ENCODE measurements around the gene RABGGTA.

RABGGTA gene

GRCh38 chr14:24310646-24311604 lies 39.5 kb upstream of the RABGGTA start, which contains the start of gene LTB4R:
TSS of gene LTB4R (plus strand) at chr14:24311502. CDS start at chr14:24315652, 4,150 bp downstream.
- peak within 1 kb of the TSS; percentile 47 for H3K4me3 ChIP-seq (replicated peaks; ENCODE audit: insufficient read depth, low read length)
- peak within 1 kb of the TSS; percentile 93 for H3K27ac ChIP-seq (replicated peaks)
- no peaks in the 10 kb centered on the region for H3K27me3 ChIP-seq (ENCODE audit: insufficient read depth, poor library complexity, severe bottlenecking)
- TF ChIP-seq, protein P1, sequence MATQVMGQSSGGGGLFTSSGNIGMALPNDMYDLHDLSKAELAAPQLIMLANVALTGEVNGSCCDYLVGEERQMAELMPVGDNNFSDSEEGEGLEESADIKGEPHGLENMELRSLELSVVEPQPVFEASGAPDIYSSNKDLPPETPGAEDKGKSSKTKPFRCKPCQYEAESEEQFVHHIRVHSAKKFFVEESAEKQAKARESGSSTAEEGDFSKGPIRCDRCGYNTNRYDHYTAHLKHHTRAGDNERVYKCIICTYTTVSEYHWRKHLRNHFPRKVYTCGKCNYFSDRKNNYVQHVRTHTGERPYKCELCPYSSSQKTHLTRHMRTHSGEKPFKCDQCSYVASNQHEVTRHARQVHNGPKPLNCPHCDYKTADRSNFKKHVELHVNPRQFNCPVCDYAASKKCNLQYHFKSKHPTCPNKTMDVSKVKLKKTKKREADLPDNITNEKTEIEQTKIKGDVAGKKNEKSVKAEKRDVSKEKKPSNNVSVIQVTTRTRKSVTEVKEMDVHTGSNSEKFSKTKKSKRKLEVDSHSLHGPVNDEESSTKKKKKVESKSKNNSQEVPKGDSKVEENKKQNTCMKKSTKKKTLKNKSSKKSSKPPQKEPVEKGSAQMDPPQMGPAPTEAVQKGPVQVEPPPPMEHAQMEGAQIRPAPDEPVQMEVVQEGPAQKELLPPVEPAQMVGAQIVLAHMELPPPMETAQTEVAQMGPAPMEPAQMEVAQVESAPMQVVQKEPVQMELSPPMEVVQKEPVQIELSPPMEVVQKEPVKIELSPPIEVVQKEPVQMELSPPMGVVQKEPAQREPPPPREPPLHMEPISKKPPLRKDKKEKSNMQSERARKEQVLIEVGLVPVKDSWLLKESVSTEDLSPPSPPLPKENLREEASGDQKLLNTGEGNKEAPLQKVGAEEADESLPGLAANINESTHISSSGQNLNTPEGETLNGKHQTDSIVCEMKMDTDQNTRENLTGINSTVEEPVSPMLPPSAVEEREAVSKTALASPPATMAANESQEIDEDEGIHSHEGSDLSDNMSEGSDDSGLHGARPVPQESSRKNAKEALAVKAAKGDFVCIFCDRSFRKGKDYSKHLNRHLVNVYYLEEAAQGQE (IDR thresholded peaks at IDR 0.05; ENCODE audit: insufficient replicate concordance, low read depth): no peak
- TF ChIP-seq CTCF (IDR thresholded peaks at IDR 0.05; ENCODE audit: insufficient read depth, low read length) (no peak), GABPA (IDR thresholded peaks at IDR 0.05; ENCODE audit: low read depth) (no peak), SPI1 (IDR thresholded peaks at IDR 0.05; ENCODE audit: borderline replicate concordance, low read depth) (no peak), POLR2AphosphoS5 (IDR thresholded peaks at IDR 0.05; ENCODE audit: low read depth) (no peak; the same call in 1 of the 2 replicates)
- DNase-seq (ENCODE audit: low read depth in 1 of 2, low spot score in 1 of 2): peak; percentile 60 to 61

GRCh38 chr14:24310265-24310645 lies 38.9 kb upstream of the RABGGTA start:
- H3K4me3 ChIP-seq (replicated peaks; ENCODE audit: insufficient read depth, low read length): peak overlapping the region; percentile 47
- no peak for DNase-seq (ENCODE audit: low read depth in 1 of 2, low spot score in 1 of 2)
- peak overlapping the region; percentile 93 for H3K27ac ChIP-seq (replicated peaks)
- TF ChIP-seq CTCF (IDR thresholded peaks at IDR 0.05; ENCODE audit: insufficient read depth, low read length) (no peak), SPI1 (IDR thresholded peaks at IDR 0.05; ENCODE audit: borderline replicate concordance, low read depth) (no peak), GABPA (IDR thresholded peaks at IDR 0.05; ENCODE audit: low read depth) (no peak), POLR2AphosphoS5 (IDR thresholded peaks at IDR 0.05; ENCODE audit: low read depth) (no peak)
- TF ChIP-seq, protein P1 (IDR thresholded peaks at IDR 0.05; ENCODE audit: insufficient replicate concordance, low read depth): no peak
- no peaks in the 10 kb centered on the region for H3K27me3 ChIP-seq (ENCODE audit: insufficient read depth, poor library complexity, severe bottlenecking)

DNA sequence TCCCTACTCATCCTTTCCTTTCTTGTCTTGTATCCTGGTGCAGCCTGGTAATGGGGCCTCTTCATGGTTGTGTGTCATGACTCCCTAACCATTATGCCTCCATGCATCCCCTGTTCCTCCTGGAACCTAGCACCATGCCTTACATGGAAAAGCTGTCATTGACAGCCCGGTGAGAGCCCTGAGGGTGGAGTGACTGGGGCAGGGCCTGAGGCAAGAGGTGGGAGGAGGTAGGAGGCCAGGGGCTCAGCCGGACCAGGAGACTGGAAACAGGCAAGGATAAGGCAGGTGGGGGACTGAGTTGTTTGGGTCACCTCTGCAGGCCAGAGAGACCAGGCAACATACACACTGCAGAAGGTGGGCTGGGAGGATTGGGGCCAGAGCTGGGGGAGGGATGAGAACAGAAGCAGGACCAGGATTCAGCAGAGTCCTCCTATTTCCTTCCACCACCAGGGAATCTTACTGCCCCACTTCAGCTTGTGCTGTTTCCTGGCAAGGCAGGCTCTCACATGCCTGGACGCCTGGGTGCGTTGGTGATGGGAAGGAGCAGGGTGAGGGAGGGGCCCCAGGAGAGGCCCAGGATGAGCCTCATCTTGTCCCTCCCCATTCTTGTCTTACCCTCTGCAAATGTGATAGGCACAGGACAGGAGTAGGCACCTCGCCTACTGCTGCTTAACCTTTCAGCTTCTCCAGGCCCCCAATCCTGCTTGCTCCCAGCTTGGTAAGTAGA lies 38.3 kb upstream of the RABGGTA start, which contains the start of gene LTB4R2:
TSS of gene LTB4R2 (plus strand) at position 603 of the 727 bp plus-strand sequence. CDS start 525 bp downstream, outside the sequence.
- H3K27me3 ChIP-seq (ENCODE audit: insufficient read depth, poor library complexity, severe bottlenecking): no peaks in the 10 kb centered on the region
- TF ChIP-seq CTCF (IDR thresholded peaks at IDR 0.05; ENCODE audit: insufficient read depth, low read length) (no peak), POLR2AphosphoS5 (IDR thresholded peaks at IDR 0.05; ENCODE audit: low read depth) (0 out of 2 replicates have a peak, but pooled peaks have one; percentile 15)
- DNase-seq (ENCODE audit: low read depth in 1 of 2, low spot score in 1 of 2): no peak
- peak within 1 kb of the TSS; percentile 47 for H3K4me3 ChIP-seq (replicated peaks; ENCODE audit: insufficient read depth, low read length)
- peak within 1 kb of the TSS; percentile 93 for H3K27ac ChIP-seq (replicated peaks)
